H9 (cell line): ENCODE measurements around the gene SORCS2. TPM values are rescaled to one million over a fixed set of nuclear protein-coding genes. Genes with fewer than 3 reads are reported as not detected.

Source experiments
- DNase-seq: peaks from one replicate; pipeline ENCODE4 v3.0.0-alpha.2; 2017
- H2AFZ ChIP-seq: one replicate; pipeline ENCODE4 v1.6.1; 2013; ENCODE audit warnings: mild to moderate bottlenecking, low read length, control low read depth, moderate library complexity
- H2AK5ac ChIP-seq: 2 replicates; pipeline ENCODE4 v1.6.1; 2013; ENCODE audit warnings: low read length, control low read depth, mixed read lengths; ENCODE audit not compliant: insufficient read length
- H2BK120ac ChIP-seq: one replicate; pipeline ENCODE4 v1.6.1; 2013; ENCODE audit warnings: low read depth, mild to moderate bottlenecking, low read length, control low read depth, inconsistent platforms; ENCODE audit not compliant: poor library complexity, severe bottlenecking
- H2BK12ac ChIP-seq: 2 replicates; pipeline ENCODE4 v1.6.1; 2013; ENCODE audit warnings: low read length, control low read depth, mixed read lengths, low read depth; ENCODE audit not compliant: insufficient read length
- H2BK15ac ChIP-seq: 2 replicates; pipeline ENCODE4 v1.6.1; 2013; ENCODE audit warnings: low read depth, low read length, control low read depth
- H2BK20ac ChIP-seq: one replicate; pipeline ENCODE4 v1.6.1; 2013; ENCODE audit warnings: low read depth, mild to moderate bottlenecking, low read length, control low read depth, inconsistent platforms; ENCODE audit not compliant: poor library complexity, severe bottlenecking
- H2BK5ac ChIP-seq: 2 replicates; pipeline ENCODE4 v1.6.1; 2013; ENCODE audit warnings: low read length, control low read depth, mixed read lengths; ENCODE audit not compliant: insufficient read length
- H3K14ac ChIP-seq: 2 replicates; pipeline ENCODE4 v1.6.1; 2013; ENCODE audit warnings: low read length, control low read depth; ENCODE audit not compliant: insufficient read depth
- H3K18ac ChIP-seq: 2 replicates; pipeline ENCODE4 v1.6.1; 2013; ENCODE audit warnings: low read depth, mild to moderate bottlenecking, mixed read lengths, low read length, control low read depth; ENCODE audit not compliant: insufficient read length
- H3K23ac ChIP-seq: 2 replicates; pipeline ENCODE4 v1.6.1; 2013; ENCODE audit warnings: low read length, control low read depth, mixed read lengths, low read depth; ENCODE audit not compliant: insufficient read length
- H3K23me2 ChIP-seq: 2 replicates; pipeline ENCODE4 v1.6.1; 2013; ENCODE audit warnings: low read depth, mild to moderate bottlenecking, mixed read lengths, low read length, control low read depth; ENCODE audit not compliant: insufficient read length, poor library complexity, severe bottlenecking
- H3K27ac ChIP-seq: 2 replicates; pipeline ENCODE4 v1.5.1; 2013; ENCODE audit warnings: low read length, control low read depth, mixed read lengths, low read depth; ENCODE audit not compliant: insufficient read length
- H3K27me3 ChIP-seq: 2 replicates; pipeline ENCODE4 v1.6.1; 2013; ENCODE audit warnings: low read length, control low read depth, inconsistent platforms; ENCODE audit not compliant: insufficient read depth
- H3K4ac ChIP-seq: 2 replicates; pipeline ENCODE4 v1.6.1; 2013; ENCODE audit warnings: low read depth, mild to moderate bottlenecking, control low read depth, inconsistent platforms, low read length, moderate library complexity
- H3K4me1 ChIP-seq: 2 replicates; pipeline ENCODE4 v1.6.1; 2013; ENCODE audit warnings: low read length, control low read depth, inconsistent platforms; ENCODE audit not compliant: insufficient read depth
- H3K4me2 ChIP-seq: 2 replicates; pipeline ENCODE4 v1.6.1; 2013; ENCODE audit warnings: low read length, control low read depth, mixed read lengths; ENCODE audit not compliant: insufficient read length, insufficient read depth
- H3K56ac ChIP-seq: 2 replicates; pipeline ENCODE4 v1.6.1; 2013; ENCODE audit warnings: low read depth, mild to moderate bottlenecking, mixed read lengths, low read length, control low read depth; ENCODE audit not compliant: insufficient read length
- H3K79me1 ChIP-seq: 2 replicates; pipeline ENCODE4 v1.6.1; 2013; ENCODE audit warnings: low read depth, mild to moderate bottlenecking, moderate library complexity, low read length, control low read depth, inconsistent platforms; ENCODE audit not compliant: insufficient read depth, poor library complexity, severe bottlenecking
- H3K79me2 ChIP-seq: 2 replicates; pipeline ENCODE4 v1.6.1; 2013; ENCODE audit warnings: low read length, control low read depth, inconsistent platforms; ENCODE audit not compliant: insufficient read depth
- H3K9ac ChIP-seq: 2 replicates; pipeline ENCODE4 v1.6.1; 2013; ENCODE audit warnings: low read length, control low read depth, mixed read lengths; ENCODE audit not compliant: insufficient read length; ENCODE audit errors: extremely low read depth
- H3K9me3 ChIP-seq: one replicate; pipeline ENCODE4 v1.6.1; 2013; ENCODE audit warnings: low read depth, low read length, inconsistent platforms; ENCODE audit not compliant: control insufficient read depth
- H3T11ph ChIP-seq: one replicate; pipeline ENCODE4 v1.6.1; 2013; ENCODE audit warnings: mild to moderate bottlenecking, low read length, control low read depth, inconsistent platforms
- H4K20me1 ChIP-seq: one replicate; pipeline ENCODE4 v1.6.1; 2013; ENCODE audit not compliant: control insufficient read depth, insufficient read length, insufficient read depth
- H4K5ac ChIP-seq: 2 replicates; pipeline ENCODE4 v1.6.1; 2013; ENCODE audit warnings: low read depth, mild to moderate bottlenecking, mixed read lengths, low read length, control low read depth; ENCODE audit not compliant: insufficient read length
- H4K8ac ChIP-seq: replicated peaks from 2 replicates; pipeline ENCODE4 v1.6.1; 2013; ENCODE audit warnings: low read length, control low read depth, mixed read lengths, low read depth; ENCODE audit not compliant: insufficient read length
- H4K91ac ChIP-seq: 2 replicates; pipeline ENCODE4 v1.6.1; 2013; ENCODE audit warnings: low read depth, mild to moderate bottlenecking, moderate library complexity, mixed read lengths, low read length, control low read depth; ENCODE audit not compliant: insufficient read length
- H3K27ac Mint-ChIP-seq, 3 experiments: 2 replicates in 2 of 3; 3 replicates in 1 of 3; pipeline ENCODE4 v1.8.0; 2020 to 2021; ENCODE audit warnings: mixed read lengths in 3 of 3, mild to moderate bottlenecking in 1 of 3, moderate library complexity in 1 of 3
- H3K27me3 Mint-ChIP-seq: 2 replicates; pipeline ENCODE4 v1.8.0; 2021; ENCODE audit warnings: low read depth, mild to moderate bottlenecking, moderate library complexity, mixed read lengths
- H3K36me3 Mint-ChIP-seq, 3 experiments: 2 replicates in 2 of 3; 3 replicates in 1 of 3; pipeline ENCODE4 v1.8.0; 2020 to 2021; ENCODE audit warnings: low read depth in 3 of 3, mixed read lengths in 3 of 3; ENCODE audit not compliant: insufficient read depth in 1 of 3
- H3K4me1 Mint-ChIP-seq, 2 experiments: 2 replicates each; pipeline ENCODE4 v1.8.0; 2020; ENCODE audit warnings: mixed read lengths in 2 of 2
- H3K4me3 Mint-ChIP-seq, 2 experiments: 2 replicates in 1 of 2; 3 replicates in 1 of 2; pipeline ENCODE4 v1.8.0; 2020 to 2021; ENCODE audit warnings: mild to moderate bottlenecking in 2 of 2, mixed read lengths in 2 of 2, moderate library complexity in 1 of 2
- H3K9me3 Mint-ChIP-seq, 2 experiments: 2 replicates in 1 of 2; 3 replicates in 1 of 2; pipeline ENCODE4 v1.8.0; 2020; ENCODE audit warnings: mild to moderate bottlenecking in 2 of 2, mixed read lengths in 2 of 2, moderate library complexity in 1 of 2
- CTCF ChIP-seq: fragments of 200-600 bp; sonication (generic); conservative IDR thresholded peaks from 3 replicates; pipeline ENCODE4 v1.8.0; 2021; ENCODE audit warnings: antibody characterized with exemption, mild to moderate bottlenecking
- WGBS: extraction: QIAGEN DNeasy Blood & Tissue Kit; methylation state at CpG from one replicate; pipeline ENCODE4 v1.1.7; 2013; ENCODE audit warnings: missing lambda C conversion rate, low lambda C conversion rate, mixed read lengths; ENCODE audit not compliant: insufficient read length; ENCODE audit errors: extremely low coverage; 5-methylcytosine and 5-hydroxymethylcytosine counted together
- total RNA-seq: library from RNA; stranded (reverse); gene quantifications from 2 replicates; pipeline ENCODE4 v1.2.1, GENCODE V29; 2021

The SORCS2 gene
- total RNA-seq, 1 experiment from 2014 or later = 0.57 TPM

- DNase-seq = no peak
- H3K4me3 Mint-ChIP-seq = no peak overlapping the region
These were observed 393.4 kb downstream of the SORCS2 start for GRCh38 chr4:7585768-7586167.

More at GRCh38 chr4:7585768-7586167, 393.4 kb downstream of the SORCS2 start:
- no peaks in the 10 kb centered on the region for H3K36me3 Mint-ChIP-seq
- Histone ChIP-seq H3K4ac (no peak overlapping the region), H3K9me3 (no peaks in the 10 kb centered on the region), H3K27me3 (no peaks in the 10 kb centered on the region), H3K4me1 (no peaks in the 10 kb centered on the region; the same call in none of the 2 replicates), H2AFZ (no peak overlapping the region), H4K5ac (no peak overlapping the region), H2BK5ac (no peak overlapping the region), H3K14ac (no peak overlapping the region), H4K20me1 (no peaks in the 10 kb centered on the region), H3K79me1 (no peaks in the 10 kb centered on the region), H3K9ac (no peak overlapping the region), H3K23me2 (no peaks in the 10 kb centered on the region), H2BK15ac (no peak overlapping the region), H2AK5ac (no peak overlapping the region), H2BK20ac (no peak overlapping the region), H3K23ac (no peak overlapping the region), H4K91ac (no peak overlapping the region), H3K56ac (no peak overlapping the region), H3K18ac (no peak overlapping the region), H2BK12ac (no peak overlapping the region), H3K4me2 (no peak overlapping the region), H3K27ac (no peak overlapping the region), H3T11ph (no peak overlapping the region), H4K8ac (no peak overlapping the region), H3K79me2 (no peaks in the 10 kb centered on the region), H2BK120ac (no peak overlapping the region)
- no CpG with 5 or more reads among the region's 3 CpGs for WGBS
- no peak overlapping the region for H3K27ac Mint-ChIP-seq
- peaks cover 17 to 18% of the 10 kb centered on the region in 2 experiments for H3K4me1 Mint-ChIP-seq
- no peaks in the 10 kb centered on the region for H3K9me3 Mint-ChIP-seq
- TF ChIP-seq CTCF = no peak
- peaks cover 8% of the 10 kb centered on the region for H3K27me3 Mint-ChIP-seq
